Activated T-helper 1 cell treated with anti-CD3 and anti-CD28 coated beads, Interleukin-12 subunit alpha, Interleukin-12 subunit beta, Interleukin-2, Interleukin-4 antibody, amounts not matched to agents 30 ng/mL and 10 ng/mL and 1 ng/mL, durations not matched to agents 14 hours and 24 hours and 36 hours (primary cell): Measurements from ENCODE around the gene SOST. TPM values are rescaled to one million over a fixed set of nuclear protein-coding genes. Genes with fewer than 3 reads are reported as not detected.

Experiments used
- DNase-seq: peaks from one replicate; pipeline ENCODE4 v3.0.0; 2021; ENCODE audit warnings: low spot score
- H3K27ac Mint-ChIP-seq: one replicate; pipeline ENCODE4 v1.8.0; 2021; ENCODE audit warnings: mild to moderate bottlenecking, mixed read lengths
- H3K27me3 Mint-ChIP-seq: one replicate; pipeline ENCODE4 v1.8.0; 2022; ENCODE audit warnings: mild to moderate bottlenecking, moderate library complexity, mixed read lengths; ENCODE audit not compliant: insufficient read depth
- H3K36me3 Mint-ChIP-seq: one replicate; pipeline ENCODE4 v1.8.0; 2021; ENCODE audit warnings: low read depth, mixed read lengths
- H3K4me1 Mint-ChIP-seq: one replicate; pipeline ENCODE4 v1.8.0; 2021; ENCODE audit warnings: low read depth, mixed read lengths
- H3K4me3 Mint-ChIP-seq: one replicate; pipeline ENCODE4 v1.8.0; 2021; ENCODE audit warnings: mild to moderate bottlenecking, moderate library complexity, mixed read lengths
- H3K9me3 Mint-ChIP-seq: one replicate; pipeline ENCODE4 v1.8.0; 2021; ENCODE audit warnings: mixed read lengths
- intact Hi-C: fragments of 100-400 bp; cut with micrococcal nuclease; formaldehyde crosslinking; loops from one replicate; pipeline ENCODE4 v1.15.1; 2024
- total RNA-seq: library from RNA; stranded (reverse); gene quantifications from 2 replicates; pipeline ENCODE4 v1.2.3, GENCODE V29; 2022

SOST gene
- total RNA-seq, 1 donor from 2014 or later = not detected

DNA sequence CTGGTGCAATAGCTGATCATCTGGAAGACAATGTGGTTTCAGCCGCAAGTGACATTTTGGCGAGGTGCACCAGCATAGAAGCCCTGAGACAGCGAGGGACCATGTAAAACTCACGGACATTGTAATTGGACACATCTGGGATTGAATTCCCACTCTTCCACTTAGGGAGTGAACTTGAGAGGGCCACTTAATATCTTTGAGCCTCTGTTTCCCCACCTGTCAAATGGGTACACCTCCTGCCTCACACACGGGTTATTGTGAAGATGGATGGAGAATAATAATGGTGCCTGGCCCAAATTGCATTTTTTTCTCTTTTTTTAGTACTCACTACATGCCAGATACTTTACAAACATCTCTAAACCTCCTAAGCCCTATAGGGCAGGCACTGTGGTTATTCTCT lies 51.4 kb downstream of the SOST start:
- no peak overlapping the region for H3K4me3 Mint-ChIP-seq
- H3K4me1 Mint-ChIP-seq = peaks cover 6% of the 10 kb centered on the region
- H3K36me3 Mint-ChIP-seq = peaks cover 1% of the 10 kb centered on the region

DNA sequence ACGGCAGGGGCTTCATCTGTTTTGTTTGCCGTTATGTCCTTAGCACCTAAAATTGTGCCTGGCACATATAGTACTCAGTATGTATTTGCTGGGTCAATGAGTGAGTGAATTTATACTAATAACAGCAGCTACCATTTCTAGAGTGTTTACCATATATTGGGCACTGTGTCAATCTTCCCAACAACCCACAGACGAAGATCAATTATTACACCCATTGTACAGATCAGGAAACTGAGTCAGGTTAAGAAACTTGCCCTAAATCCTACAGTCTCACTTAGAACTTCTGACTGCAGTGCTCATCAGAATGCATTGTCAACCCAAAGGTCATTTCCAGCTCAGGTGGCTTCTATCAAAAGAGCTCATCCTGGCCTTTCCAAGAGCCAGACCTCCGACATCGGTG lies 52.4 kb downstream of the SOST start:
- Mint-ChIP-seq H3K9me3 (no peaks in the 10 kb centered on the region), H3K27me3 (peaks cover 17% of the 10 kb centered on the region), H3K27ac (no peak overlapping the region), H3K4me1 (peaks cover 10% of the 10 kb centered on the region), H3K4me3 (no peak overlapping the region), H3K36me3 (peaks cover 1% of the 10 kb centered on the region)
- no peak for DNase-seq
- intact Hi-C loops = no loop called here

More for the DNA sequence above, 51.4 kb downstream of the SOST start:
- intact Hi-C loops = no loop called here
- no peak for DNase-seq
- Mint-ChIP-seq H3K27ac (no peak overlapping the region), H3K27me3 (peaks cover 17% of the 10 kb centered on the region), H3K9me3 (no peaks in the 10 kb centered on the region)

Other genes with a start within 250 kb of the SOST start
- 6.9 and 8.1 TPM in 2 replicates for gene ETV4, start 212.5 kb downstream of the SOST start, total RNA-seq
- gene MEOX1, start 96.9 kb downstream of the SOST start, total RNA-seq = 0.10 TPM in 1 of 2 replicates, not detected in the other
- 11.7 and 12.0 TPM in 2 replicates for gene DUSP3, start 20.2 kb upstream of the SOST start, total RNA-seq
- not detected in 2 replicates for gene CFAP97D1, start 21.6 kb upstream of the SOST start, total RNA-seq
- gene MPP3, start 74.4 kb upstream of the SOST start, total RNA-seq = 0.22 and 0.47 TPM in 2 replicates
- gene CD300LG, start 88.4 kb upstream of the SOST start, total RNA-seq = not detected in 2 replicates
- 0.91 and 1.4 TPM in 2 replicates for gene MPP2, start 148.7 kb upstream of the SOST start, total RNA-seq
- gene PPY, start 183.7 kb upstream of the SOST start, total RNA-seq = not detected in 2 replicates
- 0.36 TPM in 1 of 2 replicates, not detected in the other for gene PYY, start 195.1 kb upstream of the SOST start, total RNA-seq
- gene NAGS, start 245.8 kb upstream of the SOST start, total RNA-seq = 0.39 and 0.60 TPM in 2 replicates